GM19240 (cell line): Measurements from ENCODE around the gene IPO4.
A peak's percentile ranks its signal among the peaks of the same experiment; 100 is the strongest.

ENCODE experiments used
- DNase-seq: peaks from one replicate; pipeline ENCODE4 v3.0.0; 2011; ENCODE audit warnings: low spot score; ENCODE audit not compliant: insufficient read length

Gene IPO4

DNA sequence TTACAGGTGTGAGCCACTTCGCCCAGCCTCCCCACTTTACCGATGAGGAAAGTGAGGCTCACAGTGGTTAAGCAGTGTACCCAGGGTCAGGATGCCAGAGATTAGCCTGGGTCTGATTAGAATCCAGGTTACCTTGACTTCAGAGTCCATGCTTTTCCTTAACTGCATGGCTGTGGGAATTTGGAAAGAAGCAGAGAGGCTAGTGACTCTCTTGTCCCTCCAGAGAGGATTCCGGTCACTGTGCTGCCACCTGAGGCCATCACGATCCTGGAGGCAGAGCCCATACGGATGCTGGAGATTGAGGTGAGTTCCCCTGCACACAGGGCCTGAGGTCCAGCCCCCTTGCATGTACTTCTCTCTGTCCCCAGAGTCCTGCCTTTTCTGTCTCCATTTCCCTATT, 12.0 kb downstream of the IPO4 start:
- no peak for DNase-seq

DNA sequence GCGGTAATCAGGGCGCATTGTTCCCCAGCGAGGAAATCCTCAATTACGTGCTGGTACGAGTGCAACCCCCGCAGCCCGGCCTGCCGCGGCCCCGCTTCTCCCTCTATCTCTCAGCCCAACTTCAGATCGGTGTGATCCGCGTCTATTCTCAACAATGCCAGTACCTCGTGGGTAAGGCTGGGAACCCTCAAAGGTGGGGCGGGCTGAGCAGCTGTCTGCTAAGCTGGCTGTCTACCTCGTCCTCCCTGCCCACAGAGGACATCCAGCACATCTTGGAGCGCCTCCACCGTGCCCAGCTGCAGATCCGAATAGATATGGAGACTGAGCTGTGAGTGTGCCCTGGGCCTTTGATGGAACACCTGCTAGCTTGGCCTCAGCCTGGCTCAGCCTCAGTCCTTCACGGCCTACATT, 15.7 kb downstream of the IPO4 start:
- DNase-seq, result no peak

DNA sequence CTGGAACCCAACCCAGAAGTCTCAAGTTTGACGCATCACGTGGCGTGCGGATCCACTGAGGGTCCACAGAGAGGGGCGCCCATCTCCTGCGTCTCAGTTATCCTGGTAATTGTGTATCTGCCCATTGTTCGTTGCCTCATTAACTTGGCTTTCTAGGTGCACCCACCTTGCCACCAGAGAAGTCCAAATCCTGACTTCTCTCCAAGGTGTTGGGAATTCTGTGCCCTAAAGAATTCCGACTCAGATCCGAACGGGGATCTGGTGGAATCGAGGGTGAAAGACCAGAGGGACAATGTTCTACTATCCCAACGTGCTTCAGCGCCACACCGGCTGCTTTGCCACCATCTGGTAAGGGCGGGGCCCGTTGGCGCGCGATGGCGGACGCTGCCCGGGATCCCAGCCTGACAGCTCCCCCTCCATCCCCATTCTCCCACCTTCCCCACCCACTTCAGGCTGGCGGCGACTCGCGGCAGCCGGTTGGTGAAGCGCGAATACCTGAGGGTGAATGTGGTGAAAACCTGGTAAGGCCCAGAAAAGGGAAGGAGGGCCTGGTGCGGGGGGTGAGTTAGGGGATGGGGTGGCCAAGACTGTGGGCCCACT, 16.3 kb downstream of the IPO4 start:
- no peak for DNase-seq

DNA sequence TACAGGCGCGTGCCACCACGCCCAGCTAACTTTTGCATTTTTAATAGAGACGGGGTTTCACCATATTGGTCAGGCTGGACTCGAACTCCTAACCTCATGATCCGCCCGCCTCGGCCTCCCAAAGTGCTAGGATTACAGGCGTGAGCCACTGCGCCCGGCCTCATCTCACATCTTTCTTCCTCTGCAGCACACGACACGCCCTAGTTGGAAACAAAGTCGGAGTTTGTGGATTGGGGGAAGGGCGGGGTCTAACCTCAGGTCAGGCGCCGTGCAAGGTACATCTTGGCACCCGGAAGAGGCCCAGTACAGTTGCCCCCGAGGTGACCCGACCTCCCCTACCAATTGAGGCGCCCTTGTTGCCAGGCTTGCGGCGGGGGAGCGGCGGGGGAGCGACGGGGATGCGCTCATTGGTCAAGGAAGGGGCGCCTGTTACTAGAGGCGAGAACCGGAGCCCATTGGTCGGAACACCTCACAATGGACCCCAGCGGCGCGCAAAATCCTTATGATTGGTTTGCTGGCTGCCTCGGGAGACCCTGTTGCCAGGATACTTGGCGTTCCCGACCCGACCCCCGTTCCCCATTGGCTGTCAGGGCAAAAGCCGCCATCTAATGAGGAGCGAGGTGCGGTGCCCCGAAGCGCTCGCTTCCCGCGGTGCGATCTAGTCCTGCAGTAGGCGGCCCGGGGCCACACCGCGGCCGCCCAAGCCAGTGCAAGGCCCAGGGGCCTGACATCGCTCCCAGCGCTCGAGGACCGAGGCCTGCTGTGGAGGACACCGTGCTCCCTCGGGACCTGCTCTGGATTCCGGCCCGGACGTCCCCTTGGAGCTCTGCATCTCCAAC, 17.0 kb downstream of the IPO4 start, which contains the start of gene REC8:
Gene REC8 (plus strand): TSS at position 659 of the 839 bp plus-strand sequence. CDS start 473 bp downstream, outside the sequence.
- peak; percentile 95 for DNase-seq

DNA sequence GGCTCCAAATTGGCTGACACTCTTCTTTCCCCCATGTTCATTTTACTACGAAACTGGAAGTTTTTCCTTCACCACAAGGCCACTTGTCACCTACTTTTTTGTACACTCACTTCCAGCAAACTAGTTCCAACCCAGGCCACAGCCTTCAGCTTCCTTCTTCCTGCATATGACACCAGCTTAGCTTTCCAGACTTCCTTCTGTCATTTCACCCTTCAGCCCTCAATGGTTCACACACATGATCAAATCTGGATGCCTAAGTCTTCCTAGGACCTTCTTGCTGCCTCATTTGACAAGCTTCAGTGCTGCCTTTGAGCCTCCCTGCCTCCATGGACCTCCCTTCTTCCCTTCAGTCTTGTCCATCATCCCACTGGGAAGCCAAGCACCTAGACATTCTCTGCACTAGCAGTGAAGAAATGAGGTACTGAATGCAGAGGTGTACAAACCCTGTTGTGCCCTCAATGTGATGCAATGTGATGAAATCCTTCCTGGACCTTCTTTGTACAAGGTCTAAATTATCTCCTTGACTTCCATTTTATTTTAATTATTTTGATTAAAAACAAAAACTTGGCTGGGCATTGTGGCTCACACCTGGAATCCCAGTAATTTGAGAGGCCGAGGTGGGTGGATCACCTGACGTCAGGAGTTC, 21.0 kb downstream of the IPO4 start:
- DNase-seq, result no peak

DNA sequence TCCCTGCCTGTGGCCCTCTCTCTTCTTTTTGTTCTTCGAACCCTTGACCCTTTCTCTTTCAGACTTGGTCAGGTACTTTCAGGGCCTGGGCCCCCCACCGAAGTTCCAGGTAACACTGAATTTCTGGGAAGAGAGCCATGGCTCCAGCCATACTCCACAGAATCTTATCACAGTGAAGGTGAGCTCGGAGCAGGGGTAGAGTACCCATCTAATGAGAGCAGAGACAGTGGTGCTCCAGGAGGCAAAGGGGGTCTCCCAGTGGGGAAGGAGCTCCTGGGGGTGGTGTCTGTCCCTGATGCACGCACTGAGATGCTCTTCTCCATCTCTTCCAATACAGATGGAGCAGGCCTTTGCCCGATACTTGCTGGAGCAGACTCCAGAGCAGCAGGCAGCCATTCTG, 22.8 kb downstream of the IPO4 start:
- no peak for DNase-seq

DNA sequence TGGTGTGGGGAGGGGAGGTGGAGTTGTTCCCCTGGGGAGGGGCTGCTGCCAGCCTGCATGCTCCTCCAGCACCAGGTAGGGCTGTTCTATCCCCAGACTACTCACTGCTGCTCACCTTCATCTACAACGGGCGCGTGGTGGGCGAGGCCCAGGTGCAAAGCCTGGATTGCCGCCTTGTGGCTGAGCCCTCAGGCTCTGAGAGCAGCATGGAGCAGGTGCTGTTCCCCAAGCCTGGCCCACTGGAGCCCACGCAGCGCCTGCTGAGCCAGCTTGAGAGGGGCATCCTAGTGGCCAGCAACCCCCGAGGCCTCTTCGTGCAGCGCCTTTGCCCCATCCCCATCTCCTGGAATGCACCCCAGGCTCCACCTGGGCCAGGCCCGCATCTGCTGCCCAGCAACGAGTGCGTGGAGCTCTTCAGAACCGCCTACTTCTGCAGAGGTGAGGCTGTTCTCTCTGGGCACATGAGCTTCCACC, 24.1 kb downstream of the IPO4 start:
- no peak for DNase-seq

DNA sequence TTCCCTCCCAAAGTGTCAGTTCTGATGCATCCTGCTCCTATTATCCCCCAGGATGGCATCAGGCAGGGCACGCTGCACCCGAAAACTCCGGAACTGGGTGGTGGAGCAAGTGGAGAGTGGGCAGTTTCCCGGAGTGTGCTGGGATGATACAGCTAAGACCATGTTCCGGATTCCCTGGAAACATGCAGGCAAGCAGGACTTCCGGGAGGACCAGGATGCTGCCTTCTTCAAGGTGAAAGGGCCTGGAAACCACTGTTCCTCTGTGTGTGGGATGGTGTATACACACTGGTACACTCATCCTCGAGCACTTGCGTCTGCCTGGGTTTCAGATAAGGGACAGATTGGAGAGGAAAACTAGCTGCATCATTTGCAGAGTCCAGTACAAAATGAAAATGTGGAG, 26.5 kb downstream of the IPO4 start:
- DNase-seq, result no peak

DNA sequence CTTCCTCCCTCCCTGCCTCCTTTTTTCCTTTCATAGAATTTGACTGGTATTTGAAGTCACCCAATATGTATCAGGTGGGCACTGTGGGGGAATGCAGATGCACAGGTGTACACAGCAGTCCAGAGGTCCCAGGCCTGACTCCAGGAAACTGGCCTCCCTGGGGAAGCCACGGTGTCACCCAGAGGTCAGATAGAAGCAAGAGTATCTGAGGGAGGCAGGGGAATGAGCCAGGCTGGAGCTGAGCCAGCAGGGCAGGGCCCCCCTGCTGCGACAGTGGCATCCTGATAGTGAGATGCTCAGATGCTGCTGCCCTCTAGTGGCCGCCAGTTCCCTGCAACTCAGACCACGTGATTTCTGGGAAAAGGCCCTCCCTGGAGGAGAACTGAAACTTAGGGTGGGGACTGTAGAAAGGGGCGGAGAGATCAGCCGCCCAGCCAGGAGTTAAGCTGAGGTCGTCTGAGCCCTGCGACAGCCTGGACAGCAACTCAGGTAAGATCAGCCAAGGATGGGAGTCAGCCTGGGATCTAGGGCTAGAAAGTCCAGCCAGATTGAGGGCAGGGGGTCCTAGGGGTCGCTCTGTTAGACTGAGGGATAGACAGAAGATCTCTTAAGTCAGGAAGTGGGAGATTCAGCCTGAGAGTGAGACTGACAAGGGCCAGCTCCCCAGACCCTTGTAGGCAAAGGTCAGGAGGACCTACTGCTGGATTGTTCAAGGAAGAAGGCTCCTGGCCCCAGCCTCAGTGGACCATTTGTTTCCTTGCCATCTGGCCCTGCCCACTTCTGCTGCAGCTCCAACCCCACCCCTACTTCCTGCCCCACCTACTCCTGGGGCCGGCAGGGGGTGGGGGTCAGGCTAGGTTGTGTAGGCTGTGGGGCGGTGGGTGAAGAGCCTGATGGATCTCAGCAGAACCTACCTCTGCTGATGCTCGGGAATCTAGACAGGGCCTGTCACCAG, 27.5 kb downstream of the IPO4 start, which contains the start of gene IRF9:
Gene IRF9 (plus strand): TSS at position 416 of the 955 bp plus-strand sequence. CDS start 880 bp downstream, outside the sequence.
- DNase-seq, result peak; percentile 94

DNA sequence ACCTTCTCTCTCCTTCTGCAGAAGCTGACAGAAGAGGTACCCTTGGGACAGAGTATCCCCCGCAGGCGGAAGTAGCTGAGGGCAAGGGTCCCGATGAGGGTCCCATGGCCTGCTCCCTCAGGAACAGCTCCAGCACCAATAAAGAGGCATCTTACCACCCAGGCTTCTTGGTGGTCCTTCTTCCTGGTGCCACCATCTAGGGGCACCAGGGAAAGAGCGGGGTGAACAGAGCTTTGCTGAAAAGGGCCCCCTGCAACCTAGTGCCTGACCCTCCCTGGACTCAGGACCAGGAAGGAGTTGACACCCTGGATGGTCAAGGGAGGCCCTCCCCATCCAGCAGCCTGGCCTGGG, 28.1 kb downstream of the IPO4 start:
- DNase-seq, result no peak

DNA sequence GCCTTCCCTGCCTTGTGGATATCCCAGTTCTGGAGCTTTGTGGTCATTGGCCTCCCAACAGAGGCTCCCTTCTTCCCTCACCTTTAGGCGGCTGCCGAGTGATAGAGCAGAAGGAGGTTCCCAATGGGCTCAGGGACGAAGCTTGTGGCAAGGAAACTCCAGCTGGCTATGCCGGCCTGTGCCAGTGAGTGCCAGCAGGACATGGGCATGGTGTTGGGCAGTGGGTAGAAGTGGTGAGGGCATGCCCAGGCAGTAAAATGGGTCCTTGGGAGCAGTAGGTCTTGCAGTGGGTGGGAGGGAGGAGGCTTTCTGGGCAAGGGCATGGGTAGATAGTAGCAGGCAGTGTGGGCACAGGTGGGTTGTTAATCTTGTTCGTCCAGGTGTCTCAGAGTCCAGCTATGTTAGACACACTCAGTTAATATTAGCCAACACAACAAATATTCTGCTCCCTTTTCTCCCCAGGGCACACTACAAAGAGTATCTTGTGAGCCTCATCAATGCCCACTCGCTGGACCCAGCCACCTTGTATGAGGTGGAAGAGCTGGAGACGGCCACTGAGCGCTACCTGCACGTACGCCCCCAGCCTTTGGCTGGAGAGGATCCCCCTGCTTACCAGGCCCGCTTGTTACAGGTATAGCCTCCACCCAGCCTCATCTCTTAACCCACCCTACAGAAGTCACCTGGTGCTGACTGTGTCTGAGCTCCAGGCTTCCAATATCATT, 28.7 kb downstream of the IPO4 start:
- DNase-seq, result no peak

DNA sequence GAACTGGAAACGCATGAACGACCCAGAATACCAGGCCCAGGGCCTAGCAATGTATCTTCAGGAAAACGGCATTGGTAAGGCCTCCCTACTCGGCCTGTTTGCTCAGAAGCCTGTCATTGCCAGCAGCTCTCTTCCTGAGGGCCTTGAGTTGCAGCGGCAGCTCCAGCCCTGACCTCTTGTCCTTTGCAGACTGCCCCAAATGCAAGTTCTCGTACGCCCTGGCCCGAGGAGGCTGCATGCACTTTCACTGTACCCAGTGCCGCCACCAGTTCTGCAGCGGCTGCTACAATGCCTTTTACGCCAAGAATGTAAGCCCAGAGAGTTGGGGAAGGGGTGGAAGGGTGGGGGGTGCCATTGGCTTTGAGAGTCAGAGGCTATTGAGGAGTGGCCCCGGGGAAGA, 31.3 kb downstream of the IPO4 start:
- no peak for DNase-seq

DNA sequence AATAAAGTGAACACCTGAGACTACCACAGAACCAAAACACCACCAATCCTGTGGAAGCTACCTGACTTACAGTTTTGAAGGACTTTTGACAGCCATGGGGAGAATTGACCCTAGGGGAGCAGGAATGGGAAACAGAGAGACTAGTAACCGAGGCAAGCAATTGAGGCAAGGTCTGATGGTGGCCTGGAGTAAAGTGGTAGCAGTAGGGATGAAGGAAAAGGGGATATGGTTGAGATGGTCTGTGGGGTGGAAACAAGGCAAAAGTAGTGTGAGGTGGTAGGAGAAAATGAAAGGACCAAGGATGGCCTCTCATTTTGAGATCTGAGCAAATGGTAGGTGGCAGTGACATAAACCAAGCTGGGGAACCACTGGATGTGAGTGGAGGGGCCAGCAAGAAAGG, 31.8 kb downstream of the IPO4 start:
- DNase-seq, result no peak

DNA sequence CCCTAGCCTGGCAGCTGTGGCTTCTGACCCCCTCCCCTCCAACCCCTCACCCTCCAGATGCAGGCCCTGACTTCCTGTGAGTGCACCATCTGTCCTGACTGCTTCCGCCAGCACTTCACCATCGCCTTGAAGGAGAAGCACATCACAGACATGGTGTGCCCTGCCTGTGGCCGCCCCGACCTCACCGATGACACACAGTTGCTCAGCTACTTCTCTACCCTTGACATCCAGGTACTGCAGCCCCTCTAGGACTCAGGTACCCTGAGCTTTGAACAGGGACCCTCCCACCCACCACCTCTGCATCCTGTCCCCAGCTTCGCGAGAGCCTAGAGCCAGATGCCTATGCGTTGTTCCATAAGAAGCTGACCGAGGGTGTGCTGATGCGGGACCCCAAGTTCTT, 33.5 kb downstream of the IPO4 start:
- no peak for DNase-seq

DNA sequence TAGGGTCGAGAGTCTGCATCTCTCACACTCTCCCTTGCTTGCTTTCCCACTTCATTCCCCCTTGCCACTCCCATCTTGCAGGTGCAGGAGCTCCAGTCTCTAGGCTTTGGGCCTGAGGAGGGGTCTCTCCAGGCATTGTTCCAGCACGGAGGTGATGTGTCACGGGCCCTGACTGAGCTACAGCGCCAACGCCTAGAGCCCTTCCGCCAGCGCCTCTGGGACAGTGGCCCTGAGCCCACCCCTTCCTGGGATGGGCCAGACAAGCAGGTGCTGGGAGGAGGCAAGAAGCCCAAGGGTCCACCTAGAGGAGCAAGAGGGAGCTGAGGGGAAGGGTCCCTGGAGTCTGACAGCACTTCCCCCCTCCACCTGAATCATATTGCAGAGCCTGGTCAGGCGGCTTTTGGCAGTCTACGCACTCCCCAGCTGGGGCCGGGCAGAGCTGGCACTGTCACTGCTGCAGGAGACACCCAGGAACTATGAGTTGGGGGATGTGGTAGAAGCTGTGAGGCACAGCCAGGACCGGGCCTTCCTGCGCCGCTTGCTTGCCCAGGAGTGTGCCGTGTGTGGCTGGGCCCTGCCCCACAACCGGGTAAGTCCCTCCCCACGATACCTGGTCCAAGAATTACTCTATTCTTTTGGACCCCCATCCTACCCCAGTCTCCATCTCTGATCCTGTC, 37.1 kb downstream of the IPO4 start:
- no peak for DNase-seq

DNA sequence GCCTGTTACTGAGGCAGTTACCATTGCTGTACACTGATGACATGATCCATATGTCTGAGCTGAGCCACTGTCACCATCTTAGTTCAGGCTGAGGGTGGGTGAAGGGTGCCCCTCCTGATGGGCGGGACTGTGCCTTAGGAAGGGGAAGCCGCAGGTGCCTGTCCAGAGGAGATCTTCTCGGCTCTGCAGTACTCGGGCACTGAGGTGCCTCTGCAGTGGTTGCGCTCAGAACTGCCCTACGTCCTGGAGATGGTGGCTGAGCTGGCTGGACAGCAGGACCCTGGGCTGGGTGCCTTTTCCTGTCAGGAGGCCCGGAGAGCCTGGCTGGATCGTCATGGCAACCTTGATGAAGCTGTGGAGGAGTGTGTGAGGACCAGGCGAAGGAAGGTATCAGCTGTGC, 37.6 kb downstream of the IPO4 start:
- DNase-seq, result no peak

DNA sequence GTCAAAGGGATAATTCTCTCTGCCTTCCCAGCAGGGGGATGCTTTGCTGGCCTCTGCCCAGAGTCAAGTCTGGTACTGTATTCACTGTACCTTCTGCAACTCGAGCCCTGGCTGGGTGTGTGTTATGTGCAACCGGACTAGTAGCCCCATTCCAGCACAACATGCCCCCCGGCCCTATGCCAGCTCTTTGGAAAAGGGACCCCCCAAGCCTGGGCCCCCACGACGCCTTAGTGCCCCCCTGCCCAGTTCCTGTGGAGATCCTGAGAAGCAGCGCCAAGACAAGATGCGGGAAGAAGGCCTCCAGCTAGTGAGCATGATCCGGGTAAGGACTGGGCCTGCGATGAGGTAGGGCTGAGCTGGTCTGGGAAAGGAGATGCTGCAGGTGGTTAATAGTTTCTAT, 38.0 kb downstream of the IPO4 start:
- DNase-seq, result no peak

DNA sequence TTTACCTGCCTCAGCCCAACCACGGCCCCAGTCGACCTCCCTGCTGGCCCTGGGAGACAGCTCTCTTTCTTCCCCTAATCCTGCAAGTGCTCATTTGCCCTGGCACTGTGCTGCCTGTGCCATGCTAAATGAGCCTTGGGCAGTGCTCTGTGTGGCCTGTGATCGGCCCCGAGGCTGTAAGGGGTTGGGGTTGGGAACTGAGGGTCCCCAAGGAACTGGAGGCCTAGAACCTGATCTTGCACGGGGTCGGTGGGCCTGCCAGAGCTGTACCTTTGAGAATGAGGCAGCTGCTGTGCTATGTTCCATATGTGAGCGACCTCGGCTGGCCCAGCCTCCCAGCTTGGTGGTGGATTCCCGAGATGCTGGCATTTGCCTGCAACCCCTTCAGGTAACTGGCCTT, 38.6 kb downstream of the IPO4 start:
- DNase-seq, result no peak

DNA sequence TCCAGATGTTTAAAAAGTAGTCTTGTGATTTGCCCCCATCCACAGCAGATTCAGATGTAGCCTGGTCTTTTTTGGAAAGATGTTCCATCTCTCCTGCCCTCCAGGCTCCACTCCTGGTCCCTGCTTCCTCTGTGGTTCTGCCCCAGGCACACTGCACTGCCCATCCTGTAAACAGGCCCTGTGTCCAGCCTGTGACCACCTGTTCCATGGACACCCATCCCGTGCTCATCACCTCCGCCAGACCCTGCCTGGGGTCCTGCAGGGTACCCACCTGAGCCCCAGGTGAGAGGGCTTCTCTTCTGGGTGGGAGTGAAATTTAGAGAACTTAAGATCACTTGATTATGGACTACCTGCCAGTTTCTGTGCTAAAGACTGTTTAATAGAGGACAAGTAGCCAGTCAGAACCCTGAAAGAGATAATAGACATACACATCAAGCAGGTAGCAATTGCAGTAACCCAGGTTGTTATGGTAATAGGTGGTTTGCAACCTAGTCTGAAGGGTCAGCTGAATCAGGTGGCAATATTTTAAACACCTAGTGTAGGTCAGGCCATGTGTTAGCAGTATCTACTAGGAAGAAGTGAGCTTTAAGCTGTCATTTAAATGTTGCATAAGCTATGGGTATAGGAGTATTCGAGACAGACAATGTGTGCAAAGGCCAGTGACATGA, 39.2 kb downstream of the IPO4 start:
- no peak for DNase-seq
